ENCODE measurements around the gene PRDM9. TPM values are rescaled to one million over a fixed set of nuclear protein-coding genes. Genes with fewer than 3 reads are reported as not detected.
"Not testable (repeated sequence)": the region's sequence is repeated elsewhere in the genome, so short reads cannot be mapped to it uniquely, and the experiment has no call there.

Gene PRDM9
- total RNA-seq (2014; rRNA removed; shearing (Covaris generic)) = not detected in 2 replicates

DNA sequence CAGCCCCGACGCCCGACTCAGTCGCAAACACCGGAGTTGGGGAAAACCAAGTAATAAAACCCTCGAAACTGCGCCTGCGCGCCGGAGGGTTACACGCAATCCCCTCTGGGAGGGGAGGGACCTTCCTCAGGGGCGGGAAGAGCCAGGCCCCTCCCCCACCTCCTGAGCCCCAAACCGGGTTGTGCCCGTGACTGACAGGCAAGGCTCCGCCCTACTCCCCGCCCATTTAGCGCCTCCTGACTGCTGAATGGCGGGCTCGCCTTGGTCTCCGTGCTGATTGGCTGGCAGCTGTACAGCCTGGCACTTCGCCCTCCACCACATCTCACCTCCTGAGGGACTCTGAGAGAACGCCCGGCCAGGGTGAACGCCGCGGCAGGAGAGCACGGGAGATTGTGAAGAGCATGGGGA, at the start of gene PRDM9:
PRDM9 (plus strand) TSS at position 332 of the 408 bp plus-strand sequence. CDS start 1,425 bp downstream, outside the sequence.
- peak; percentile 34 for DNase-seq (ENCODE audit: low read depth)

DNA sequence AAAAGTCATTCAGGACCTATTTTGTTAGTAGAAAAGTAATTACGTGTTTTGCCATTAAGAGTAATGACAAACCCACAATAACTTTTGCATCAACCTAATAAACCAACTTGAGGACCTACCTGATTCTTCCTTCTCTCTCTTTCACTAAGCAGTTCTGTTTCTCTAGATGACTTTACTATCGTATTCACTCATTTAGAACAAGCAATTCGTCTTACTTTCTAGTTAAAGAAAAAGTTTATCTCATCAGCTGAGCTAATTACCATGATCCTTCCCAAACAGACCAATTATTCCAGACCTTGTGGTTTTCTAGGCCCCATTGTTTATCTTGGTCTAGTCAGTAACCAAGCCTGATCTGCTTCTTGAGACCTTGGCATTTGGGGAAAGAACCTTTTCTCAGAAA, 49.6 kb upstream of the PRDM9 start:
- no peak for DNase-seq (ENCODE audit: low read depth)

DNA sequence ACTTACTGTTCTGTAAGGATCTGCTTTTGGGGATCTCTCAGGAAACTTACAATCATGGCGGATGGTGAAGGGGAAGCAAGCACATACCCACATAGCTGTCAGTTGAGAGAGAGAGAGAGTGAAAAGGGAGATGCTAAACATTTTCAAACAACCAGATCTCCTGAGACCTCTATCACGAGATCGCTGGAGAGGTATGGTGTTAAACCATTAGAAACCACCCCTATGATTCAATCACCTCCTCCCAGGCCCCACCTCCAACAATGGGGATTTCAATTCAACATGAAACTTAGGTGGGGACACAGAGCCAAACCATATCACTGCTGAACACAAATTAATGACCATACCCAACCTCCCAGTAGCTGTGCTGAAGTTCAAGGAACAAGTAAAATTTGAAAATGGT, 48.2 kb upstream of the PRDM9 start:
- no peak for DNase-seq (ENCODE audit: low read depth)

DNA sequence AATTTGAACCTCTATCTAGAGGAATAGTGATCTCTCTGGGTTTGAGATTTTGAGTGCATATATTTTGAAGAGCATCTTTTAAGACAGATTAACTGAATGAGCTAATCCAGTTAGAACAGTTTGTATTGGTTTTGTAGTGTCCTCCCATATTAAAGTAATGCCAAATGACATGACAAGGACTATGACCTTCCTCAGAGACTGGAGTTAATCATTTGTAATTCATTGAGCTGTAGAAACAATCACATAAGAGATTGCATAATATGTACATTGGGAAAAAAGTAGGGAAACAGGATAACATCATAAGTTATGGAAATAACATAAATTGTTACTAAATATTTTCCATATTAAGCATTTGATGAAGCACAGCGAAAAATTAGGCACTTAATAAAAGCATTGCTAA, 45.8 kb upstream of the PRDM9 start:
- no peak for DNase-seq (ENCODE audit: low read depth)

DNA sequence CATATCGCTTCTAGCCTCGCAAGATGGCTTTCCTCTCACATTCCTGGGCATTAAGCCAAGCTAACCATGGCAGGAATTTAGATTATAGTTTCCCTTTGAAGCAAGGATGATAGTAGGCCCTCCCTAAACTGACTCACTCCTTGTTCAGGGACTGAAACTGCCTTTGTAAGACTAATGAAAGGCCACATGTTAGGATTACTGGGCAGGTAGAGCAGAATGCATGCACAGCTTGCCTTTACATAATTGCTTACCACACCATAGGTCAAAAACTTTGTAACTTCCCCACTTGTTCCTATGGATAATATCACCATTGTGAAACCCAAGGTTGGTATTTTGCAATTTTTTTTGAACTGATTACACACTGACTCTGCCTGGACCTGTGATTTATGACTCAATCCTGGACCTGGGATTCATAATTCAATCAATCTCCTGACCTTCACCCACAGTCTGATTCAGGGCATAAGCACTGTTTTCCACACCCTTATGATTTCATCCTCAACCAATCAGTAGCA, 41.0 kb upstream of the PRDM9 start:
- peak; percentile 7 for DNase-seq (ENCODE audit: low read depth)

DNA sequence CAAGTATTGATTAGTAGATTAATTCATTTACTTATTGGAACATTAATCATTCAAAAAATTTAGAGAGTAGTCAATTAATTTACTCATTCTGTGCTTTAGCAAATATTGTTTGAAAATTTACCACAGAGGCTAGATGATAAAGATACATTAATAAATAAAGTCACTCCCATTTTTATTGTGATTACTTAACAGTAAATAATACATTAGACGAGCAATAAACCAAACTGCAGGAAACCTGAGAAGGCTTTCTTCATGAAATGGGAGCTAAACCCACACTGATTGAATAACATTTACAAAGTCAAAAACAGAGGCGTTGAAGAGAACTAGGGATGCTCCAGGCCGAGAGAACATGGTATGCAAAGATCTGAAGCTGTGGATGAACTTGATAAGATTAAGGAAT, 38.8 kb upstream of the PRDM9 start:
- DNase-seq (ENCODE audit: low read depth) = no peak

DNA sequence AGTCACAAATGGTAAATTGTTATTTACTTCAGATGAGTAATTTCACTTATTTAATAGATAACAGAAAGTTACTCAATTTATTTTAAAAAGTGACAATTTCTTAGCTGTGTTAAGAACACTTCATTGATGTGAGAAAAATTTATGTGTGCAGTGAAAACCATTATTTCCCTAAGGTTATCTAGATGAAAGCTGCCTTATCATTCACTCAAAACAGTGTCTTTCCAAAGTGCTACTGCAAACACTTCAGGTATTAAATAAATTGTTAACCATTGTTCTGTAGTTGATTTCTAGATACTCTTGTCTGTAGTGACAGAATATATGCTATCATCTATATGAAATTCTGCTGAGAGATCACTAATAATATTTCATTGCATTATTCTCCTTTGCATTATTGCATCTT, 33.5 kb upstream of the PRDM9 start:
- DNase-seq (ENCODE audit: low read depth) = no peak

DNA sequence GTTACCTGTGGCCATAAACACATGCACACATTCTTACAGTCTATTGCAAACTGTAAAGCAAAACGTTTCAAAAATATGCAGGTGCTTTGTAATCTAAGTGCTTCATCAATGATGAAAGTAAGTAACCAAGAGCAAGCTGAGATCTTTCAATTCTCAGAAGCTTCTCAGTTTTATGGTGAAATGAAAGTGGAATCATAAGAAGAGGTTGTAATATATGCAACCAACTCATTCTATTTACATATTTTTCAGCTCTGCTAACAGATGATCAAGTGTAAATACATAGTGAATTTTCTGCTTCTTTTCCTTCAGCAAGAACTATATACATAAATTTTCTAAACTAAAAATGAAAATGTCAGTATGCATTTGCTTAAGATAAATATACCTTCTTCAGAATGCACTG, 33.1 kb upstream of the PRDM9 start:
- DNase-seq (ENCODE audit: low read depth) = no peak

DNA sequence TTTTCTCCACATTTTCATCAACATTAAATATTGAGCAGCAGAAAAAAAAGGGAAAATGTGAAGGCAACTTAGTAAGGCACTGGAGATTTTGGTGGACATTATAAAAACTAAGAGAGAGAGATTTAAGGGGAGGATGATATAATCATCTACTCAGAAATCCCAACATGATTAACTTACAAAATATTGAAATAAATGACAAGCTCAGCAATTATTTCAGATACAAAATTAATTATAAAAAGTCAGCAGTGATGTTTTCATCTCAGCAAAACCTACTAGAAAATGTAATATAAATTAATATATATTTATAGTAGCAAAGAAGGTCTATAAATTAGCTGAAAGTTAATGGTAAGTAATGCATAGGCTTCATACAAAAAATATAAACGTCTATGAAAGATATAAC, 30.8 kb upstream of the PRDM9 start:
- DNase-seq (ENCODE audit: low read depth) = no peak

DNA sequence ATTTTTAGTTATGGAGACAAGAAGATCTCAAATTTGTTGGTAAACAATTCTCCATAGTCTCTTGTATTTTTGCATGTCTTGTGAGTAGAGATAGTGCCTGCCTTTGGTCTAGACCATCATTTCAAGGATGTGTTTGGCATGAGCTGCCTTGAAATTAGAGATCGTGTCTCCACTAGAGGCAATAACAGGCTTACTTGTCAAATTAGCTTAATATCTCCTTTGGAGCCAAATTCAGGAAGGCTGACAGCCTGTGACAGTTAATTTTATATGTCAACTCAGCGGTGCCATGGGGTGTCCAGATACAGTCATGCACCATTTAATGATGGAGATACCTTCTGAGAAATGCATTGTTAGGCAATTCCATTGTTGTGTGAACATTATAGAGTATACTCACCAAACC, 24.8 kb upstream of the PRDM9 start:
- no peak for DNase-seq (ENCODE audit: low read depth)

DNA sequence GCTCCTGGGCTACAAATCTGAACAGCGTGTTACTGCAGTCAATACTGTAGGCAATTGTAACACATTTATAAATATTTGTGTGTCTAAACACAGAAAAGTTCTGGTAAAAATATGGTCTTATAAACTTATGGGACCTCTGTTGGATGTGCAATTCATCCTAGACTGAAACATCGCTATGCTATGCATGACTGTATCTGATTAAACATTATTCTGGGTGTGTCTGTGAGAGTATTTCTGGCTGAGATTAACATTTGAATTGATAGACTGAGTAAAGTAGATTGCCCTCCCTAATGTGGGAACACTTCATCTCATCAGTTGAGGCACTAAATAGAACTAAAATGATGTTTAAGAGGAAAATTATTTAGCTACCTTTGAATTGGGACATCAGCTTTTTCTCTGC, 24.3 kb upstream of the PRDM9 start:
- DNase-seq (ENCODE audit: low read depth) = no peak

DNA sequence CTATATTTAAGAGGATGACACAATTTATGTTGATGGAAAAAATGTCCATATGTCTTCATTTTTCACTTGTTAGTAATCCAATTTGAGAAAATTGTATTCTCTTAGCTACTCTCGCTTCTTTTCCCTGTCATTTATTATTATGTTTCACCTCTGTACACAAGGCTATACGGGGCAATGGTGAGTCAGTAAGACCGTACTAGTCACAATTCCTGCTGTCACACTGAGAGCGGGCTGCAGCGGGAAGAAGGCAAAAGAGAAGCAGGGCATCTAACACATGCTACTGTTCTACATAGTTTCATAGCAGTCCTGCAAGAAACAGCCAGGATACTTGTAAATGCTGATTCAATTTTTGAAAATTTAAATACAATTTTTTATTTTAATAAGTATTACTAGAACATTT, 23.3 kb upstream of the PRDM9 start:
- DNase-seq (ENCODE audit: low read depth) = no peak

DNA sequence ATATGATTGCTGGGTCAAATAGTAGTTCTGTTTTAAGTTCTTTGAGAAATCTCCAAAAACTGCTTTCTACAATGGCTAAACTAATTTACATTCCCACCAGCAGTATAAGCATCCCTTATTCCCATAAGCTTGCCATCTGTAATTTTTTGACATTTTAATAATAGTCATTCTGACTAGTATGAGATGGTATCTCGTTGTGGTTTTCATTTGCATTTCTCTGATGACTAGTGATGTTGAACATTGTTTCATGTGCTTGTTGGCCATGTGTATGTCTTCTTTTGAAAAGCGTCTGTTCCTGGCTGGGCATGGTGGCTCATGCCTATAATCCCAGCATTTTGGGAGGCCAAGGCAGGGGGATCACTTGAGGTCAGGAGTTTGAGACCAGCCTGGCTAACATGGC, 21.2 kb upstream of the PRDM9 start:
- DNase-seq (ENCODE audit: low read depth) = not testable (repeated sequence)

DNA sequence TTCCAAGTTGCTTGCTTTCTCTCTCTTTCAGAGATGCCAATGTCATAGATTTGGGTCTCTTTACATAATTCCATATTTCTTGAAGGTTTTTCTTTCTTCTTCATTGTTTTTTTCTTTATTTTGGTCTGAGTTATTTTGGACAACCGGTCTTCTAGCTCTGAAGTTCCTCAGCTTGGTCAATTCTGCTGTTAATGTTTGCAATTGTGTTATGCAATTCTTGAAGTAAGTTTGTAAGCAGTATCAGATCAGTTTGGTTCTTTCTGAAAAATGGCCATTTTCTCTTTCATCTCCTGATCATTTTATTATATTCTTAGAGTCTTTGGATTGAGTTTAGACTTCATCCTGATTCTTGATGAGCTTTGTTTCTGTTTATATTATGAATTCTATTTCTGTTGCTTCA, 16.4 kb upstream of the PRDM9 start:
- DNase-seq (ENCODE audit: low read depth) = no peak

DNA sequence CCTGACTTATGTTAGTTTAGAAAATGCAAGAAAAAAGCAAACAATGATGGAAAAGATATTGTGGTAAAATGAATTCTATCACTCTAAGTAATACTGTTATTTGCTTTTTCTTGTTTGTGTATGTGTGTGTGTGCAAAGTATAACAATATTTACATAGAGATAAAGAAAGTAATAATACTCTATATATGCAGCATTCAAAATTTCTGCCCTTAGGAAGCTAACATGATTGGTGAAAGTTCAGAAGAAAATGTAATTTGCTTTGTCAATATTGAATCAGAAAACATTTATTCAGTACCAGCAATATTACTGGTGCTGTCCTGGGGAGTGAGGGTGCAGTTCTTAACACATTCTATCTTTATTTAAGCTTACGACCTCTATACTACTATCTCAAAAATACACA, 12.9 kb upstream of the PRDM9 start:
- no peak for DNase-seq (ENCODE audit: low read depth)

DNA sequence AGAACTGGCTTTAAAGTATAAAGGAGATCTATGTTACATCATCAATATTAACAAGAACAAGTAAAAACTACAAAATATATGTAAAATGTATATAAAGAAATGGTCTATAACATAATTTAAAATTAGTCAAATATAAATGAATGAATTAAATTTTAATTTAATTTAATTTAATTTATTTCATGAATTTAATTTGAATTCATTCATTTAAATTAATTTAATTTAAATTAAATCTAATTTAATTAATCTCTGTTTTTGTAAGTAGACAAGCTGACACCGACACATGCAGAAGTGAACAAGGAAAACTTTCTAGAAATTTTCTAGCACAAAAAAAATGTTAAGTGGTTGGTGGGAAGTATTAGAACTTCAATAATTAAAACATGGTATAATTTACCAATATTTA, 10.8 kb upstream of the PRDM9 start:
- DNase-seq (ENCODE audit: low read depth) = no peak

DNA sequence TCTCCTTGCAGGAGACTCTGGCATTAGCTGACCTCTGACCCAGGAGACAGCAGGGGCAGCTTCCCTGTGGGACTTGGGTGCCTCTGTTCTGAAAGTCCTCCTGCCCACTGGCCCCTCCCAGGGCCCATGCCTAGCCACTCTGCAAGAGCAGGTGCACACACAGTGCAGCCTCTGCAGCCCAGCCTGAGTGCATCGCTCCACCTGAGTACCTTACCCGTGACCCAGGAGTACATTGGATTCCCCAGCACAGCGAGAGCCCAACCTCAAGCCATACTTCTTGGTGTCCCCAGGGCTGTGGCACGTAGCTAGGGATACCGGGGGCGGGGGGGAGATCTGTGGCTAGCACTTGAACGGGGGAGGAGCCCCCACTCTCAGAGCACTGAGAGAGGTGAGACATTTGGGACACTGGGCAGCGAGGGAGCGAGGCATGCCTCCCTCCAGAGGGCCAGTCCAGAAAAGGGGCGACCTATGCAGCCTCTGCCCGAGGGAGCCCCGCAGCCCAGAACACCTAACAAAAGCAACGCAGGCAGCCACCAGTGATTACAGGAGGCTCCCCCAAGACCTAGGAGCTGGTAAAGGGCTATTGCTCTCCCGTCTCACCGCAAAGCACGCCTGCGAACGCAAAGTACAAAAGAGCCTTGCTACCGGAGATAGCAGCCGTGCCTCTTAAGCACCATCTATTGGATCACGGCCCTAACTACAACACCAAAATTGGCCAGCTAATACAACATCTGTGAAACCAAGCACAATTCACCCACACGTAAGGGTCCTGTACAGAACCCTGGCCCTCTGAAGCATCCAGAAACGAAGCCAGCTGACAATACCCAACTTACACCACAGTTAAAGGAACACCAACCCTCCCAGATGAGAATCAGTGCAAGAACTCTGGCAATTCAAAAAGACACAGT, 826 bp upstream of the PRDM9 start:
- no peak for DNase-seq (ENCODE audit: low read depth)

DNA sequence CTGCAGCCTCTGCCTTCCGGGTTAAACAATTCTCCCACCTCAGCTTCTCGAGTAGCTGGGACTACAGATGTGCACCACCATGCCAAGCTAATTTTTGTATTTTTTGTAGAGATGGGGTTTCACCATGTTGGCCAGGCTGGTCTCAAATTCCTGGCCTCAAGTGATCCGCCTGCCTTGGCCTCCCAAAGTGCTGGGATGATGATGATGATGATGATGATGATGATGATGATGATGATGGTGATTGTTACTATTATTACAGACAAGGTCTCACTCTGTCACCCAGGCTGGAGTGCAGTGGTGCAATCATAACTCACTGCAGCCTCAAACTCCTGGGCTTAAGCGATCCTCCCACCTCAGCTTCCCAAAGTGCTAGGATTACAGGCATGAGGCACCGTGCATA, 3.0 kb downstream of the PRDM9 start:
- not testable (repeated sequence) for DNase-seq (ENCODE audit: low read depth)

DNA sequence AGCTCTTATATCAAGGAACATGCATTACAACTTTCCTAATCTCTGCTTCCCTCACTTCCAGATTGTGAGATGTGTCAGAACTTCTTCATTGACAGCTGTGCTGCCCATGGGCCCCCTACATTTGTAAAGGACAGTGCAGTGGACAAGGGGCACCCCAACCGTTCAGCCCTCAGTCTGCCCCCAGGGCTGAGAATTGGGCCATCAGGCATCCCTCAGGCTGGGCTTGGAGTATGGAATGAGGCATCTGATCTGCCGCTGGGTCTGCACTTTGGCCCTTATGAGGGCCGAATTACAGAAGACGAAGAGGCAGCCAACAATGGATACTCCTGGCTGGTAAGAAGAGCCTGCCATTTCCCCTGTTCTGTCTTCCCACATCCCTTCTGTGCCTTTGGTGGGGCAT, 15.1 kb downstream of the PRDM9 start:
- DNase-seq (ENCODE audit: low read depth) = no peak

DNA sequence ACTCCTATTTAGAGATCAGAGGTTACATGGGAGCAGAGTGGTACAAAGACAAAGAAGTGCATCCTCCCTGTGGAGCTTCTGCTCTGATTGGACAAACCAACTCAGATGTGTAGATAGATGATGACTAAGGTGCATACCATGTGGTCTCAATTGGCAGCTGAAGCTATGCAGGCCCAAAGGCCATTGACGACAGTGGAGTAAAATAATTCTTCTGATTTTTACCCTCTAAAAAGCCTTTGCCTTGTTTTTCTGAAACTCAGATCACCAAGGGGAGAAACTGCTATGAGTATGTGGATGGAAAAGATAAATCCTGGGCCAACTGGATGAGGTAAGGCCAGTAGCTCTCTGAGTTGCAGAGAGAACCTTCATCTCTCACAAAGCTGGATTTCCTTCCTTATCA, 15.6 kb downstream of the PRDM9 start:
- DNase-seq (ENCODE audit: low read depth) = no peak

DNA sequence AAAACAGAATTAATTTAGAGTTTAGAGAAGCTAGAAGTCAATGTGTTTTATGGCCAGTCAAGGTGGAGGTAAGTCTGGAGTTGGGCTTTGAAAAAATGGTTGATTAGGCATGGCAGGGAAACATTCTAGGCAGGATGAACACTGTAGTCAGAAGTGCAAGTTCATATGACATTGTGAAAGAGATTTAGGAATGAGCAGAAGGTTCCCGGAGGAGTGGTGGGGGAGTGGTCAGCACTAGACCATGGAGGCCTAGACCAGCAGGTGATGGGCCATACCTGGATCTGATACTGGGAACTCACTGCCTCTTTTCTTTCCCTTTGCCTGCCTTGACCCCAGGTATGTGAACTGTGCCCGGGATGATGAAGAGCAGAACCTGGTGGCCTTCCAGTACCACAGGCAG, 16.6 kb downstream of the PRDM9 start:
- no peak for DNase-seq (ENCODE audit: low read depth)

DNA sequence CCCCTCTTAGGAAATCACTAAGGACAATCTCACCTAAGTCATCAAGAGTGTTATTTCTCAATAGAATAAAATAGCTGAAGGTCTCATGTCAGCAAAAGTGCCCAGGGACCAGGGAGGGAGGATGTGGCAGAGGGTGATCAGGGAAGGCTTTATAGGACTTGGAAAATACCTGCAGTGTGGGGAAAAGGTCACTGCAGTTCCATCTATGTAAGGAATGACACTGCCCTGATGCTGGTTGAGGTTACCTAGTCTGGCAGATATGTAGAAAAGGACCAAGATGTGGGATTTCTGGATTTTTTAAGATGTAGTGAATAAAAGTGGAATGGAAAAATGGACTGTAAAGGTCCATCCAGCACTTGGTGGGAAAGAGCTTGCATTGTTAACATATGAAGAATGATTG, 18.3 kb downstream of the PRDM9 start:
- DNase-seq (ENCODE audit: low read depth) = no peak

DNA sequence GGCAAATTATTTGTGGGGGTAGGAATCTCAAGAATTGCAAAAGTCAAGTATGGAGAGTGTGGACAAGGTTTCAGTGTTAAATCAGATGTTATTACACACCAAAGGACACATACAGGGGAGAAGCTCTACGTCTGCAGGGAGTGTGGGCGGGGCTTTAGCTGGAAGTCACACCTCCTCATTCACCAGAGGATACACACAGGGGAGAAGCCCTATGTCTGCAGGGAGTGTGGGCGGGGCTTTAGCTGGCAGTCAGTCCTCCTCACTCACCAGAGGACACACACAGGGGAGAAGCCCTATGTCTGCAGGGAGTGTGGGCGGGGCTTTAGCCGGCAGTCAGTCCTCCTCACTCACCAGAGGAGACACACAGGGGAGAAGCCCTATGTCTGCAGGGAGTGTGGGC, 19.2 kb downstream of the PRDM9 start:
- DNase-seq (ENCODE audit: low read depth) = not testable (repeated sequence)

Measured in Daoy (cell line).